SH-SY5Y (cell line): ENCODE data around the gene IL1R1.

Experiments used
- GATA2 ChIP-seq: IDR thresholded peaks from 2 replicates; pipeline ENCODE4 v1.6.1; 2011; ENCODE audit warnings: mild to moderate bottlenecking, low read depth, low read length
- GATA3 ChIP-seq: IDR thresholded peaks from 2 replicates; pipeline ENCODE4 v1.6.1; 2011; ENCODE audit warnings: low read depth, mild to moderate bottlenecking, low read length, moderate library complexity

DNA sequence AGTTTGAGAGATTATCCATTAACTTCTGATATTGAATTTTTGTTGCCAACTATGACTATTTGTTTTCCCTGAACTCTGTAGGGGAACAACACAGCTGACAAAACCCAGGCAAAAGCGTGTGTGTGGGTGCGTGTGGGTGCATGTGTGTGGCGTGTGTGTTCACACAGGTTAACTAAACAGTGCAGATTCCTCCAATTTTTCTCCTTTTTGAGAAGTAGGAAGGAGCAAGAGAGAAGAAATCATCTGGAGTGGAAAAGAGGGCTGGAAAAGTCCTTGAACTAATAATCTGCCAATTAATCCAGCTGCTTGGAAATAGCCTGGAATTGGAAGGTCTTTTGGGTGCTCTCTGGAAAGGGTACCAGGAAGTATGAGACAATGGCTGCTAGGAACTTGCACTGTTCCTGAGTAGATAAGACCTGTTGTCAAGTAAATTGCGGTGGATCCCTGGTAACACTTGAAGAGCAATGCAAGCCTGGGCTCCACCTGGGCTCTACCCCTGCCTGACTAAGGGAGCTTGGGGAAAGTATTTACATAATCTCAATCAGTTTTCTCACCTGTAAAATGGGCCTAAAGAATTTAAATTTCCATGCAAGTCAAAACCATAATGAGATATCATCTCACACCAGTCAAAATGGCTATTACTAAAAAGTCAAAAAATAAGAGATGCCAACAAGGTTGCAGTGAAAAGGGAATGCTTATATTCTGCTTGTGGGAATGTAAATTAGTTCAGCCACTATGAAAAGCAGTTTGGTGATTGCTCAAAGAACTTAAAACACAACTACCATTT lies 40.5 kb upstream of the IL1R1 start:
- TF ChIP-seq GATA3 (no peak), GATA2 (no peak)
